ENCODE results near the gene CLHC1.

DNA sequence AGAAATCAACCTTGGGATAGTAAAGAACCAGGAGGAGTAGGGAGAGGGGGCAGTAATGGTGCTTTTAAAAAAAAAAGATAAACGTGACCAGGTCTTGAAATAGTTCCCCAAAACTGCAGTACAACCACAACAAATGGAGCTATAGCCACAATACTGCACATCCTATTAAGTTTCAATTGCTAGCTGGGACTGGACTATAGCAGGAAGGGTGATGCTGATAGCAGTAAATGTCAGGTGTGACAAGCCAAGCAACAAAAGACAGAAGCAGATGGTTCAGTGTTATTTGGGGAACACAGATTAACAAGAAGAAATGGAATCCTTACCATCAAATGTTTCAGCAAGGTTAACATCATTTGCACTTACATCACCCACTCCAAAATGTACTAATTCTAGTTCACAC lies 10.5 kb upstream of the CLHC1 start:
- TF ChIP-seq, protein P1, sequence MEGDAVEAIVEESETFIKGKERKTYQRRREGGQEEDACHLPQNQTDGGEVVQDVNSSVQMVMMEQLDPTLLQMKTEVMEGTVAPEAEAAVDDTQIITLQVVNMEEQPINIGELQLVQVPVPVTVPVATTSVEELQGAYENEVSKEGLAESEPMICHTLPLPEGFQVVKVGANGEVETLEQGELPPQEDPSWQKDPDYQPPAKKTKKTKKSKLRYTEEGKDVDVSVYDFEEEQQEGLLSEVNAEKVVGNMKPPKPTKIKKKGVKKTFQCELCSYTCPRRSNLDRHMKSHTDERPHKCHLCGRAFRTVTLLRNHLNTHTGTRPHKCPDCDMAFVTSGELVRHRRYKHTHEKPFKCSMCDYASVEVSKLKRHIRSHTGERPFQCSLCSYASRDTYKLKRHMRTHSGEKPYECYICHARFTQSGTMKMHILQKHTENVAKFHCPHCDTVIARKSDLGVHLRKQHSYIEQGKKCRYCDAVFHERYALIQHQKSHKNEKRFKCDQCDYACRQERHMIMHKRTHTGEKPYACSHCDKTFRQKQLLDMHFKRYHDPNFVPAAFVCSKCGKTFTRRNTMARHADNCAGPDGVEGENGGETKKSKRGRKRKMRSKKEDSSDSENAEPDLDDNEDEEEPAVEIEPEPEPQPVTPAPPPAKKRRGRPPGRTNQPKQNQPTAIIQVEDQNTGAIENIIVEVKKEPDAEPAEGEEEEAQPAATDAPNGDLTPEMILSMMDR (IDR thresholded peaks at IDR 0.05), result no peak
- no peak for TF ChIP-seq POLR2A (IDR thresholded peaks at IDR 0.05)
